HG03095 (cell line): ENCODE measurements around the gene HOXD10.

Experiments
- ATAC-seq: cut with Tn5 transposase; IDR thresholded peaks from one replicate; pipeline ENCODE4 v1.9.1; 2021; ENCODE audit warnings: moderate library complexity; ENCODE audit not compliant: unreplicated experiment

HOXD10 gene

GRCh38 chr2:176121190-176122051 lies 4.8 kb downstream of the HOXD10 start:
- ATAC-seq = no peak

DNA sequence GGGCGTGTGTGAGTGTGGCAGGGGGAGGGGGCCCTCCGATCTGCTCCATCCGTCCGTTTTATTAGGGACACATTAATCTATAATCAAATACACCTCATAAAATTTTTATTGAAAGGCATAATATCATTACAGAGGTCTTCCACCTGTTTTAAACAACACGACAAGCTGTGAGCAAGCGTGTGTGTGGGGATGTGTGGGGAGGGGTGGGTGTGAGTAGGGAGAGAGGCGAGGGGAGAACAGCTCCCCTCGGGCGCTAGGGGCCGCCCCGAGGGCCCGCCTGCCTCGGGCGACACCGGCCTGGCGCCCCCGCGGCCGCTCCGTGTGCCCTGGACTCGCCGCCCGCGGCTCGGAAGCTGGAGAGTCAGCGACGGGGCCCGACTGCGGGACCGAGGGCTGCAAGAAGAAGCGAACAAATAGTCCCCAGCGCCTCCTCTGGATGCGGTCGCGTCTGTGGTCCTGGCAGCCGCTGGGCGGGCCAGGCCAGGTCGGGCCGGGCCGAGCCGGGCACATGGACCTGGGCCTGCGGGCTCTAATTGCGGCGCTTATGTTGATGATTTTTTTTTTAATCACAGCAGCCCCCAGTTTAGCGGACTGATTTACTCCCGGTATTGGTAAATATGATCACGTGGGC lies 5.6 kb downstream of the HOXD10 start:
- ATAC-seq = no peak

DNA sequence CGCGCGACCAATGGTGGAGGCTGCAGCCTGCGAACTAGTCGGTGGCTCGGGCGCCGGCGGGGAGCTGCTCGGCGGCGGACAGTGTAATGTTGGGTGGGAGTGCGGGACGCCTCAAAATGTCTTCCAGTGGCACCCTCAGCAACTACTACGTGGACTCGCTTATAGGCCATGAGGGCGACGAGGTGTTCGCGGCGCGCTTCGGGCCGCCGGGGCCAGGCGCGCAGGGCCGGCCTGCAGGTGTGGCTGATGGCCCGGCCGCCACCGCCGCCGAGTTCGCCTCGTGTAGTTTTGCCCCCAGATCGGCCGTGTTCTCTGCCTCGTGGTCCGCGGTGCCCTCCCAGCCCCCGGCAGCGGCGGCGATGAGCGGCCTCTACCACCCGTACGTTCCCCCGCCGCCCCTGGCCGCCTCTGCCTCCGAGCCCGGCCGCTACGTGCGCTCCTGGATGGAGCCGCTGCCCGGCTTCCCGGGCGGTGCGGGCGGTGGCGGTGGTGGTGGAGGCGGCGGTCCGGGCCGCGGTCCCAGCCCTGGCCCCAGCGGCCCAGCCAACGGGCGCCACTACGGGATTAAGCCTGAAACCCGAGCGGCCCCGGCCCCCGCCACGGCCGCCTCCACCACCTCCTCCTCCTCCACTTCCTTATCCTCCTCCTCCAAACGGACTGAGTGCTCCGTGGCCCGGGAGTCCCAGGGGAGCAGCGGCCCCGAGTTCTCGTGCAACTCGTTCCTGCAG lies 6.3 kb downstream of the HOXD10 start, which contains the start of gene HOXD9:
TSS of gene HOXD9 (plus strand) at position 37 of the 728 bp plus-strand sequence. CDS start at position 87, 50 bp downstream.
- ATAC-seq = no peak

DNA sequence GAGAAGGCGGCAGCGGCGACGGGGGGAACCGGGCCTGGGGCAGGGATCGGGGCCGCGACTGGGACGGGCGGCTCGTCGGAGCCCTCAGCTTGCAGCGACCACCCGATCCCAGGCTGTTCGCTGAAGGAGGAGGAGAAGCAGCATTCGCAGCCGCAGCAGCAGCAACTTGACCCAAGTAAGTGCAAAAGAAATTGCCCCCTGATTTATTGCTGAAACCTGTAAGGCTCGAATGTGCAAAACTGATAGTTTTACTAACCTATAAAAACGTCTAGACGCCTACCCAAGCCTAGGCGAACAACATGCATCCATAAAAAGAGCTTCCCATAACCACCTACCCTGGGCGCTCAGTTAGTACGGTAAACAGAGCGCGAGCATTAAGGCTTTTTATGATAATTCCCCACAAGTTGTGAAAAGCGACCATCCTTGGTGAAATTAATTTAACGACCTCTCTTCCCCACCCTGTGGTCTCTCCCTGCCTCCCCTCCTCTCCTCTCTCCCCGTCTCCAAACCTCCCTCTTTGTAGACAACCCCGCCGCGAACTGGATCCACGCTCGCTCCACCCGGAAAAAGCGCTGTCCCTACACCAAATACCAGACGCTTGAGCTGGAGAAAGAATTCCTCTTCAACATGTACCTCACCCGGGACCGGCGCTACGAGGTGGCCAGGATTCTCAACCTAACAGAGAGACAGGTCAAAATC lies 7.0 kb downstream of the HOXD10 start:
- no peak for ATAC-seq

GRCh38 chr2:176124110-176124946 lies 7.8 kb downstream of the HOXD10 start:
- ATAC-seq = no peak

GRCh38 chr2:176124947-176125771 lies 8.6 kb downstream of the HOXD10 start:
- ATAC-seq = no peak

- ATAC-seq = no peak
Observed at GRCh38 chr2:176125772-176126054, 9.1 kb downstream of the HOXD10 start.

- no peak for ATAC-seq
Observed at GRCh38 chr2:176126929-176127773, 10.6 kb downstream of the HOXD10 start.

DNA sequence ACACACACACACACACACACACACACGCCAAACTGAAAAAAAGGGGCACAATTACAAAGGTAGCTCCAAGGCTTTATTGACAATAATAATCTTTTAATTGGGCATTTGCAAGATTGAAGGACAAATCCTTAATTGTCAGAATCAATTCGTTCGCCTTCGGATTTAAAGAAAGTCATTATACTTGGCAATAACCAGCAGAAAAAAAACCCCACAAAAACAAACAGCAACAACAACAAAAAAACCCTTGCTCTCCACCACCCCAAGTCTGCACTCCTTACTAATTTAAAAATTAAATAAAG lies 11.1 kb downstream of the HOXD10 start:
- ATAC-seq = no peak

- ATAC-seq = no peak
Observed at GRCh38 chr2:176128172-176128981, 11.8 kb downstream of the HOXD10 start.

GRCh38 chr2:176128982-176129796 lies 12.6 kb downstream of the HOXD10 start, which contains the start of gene HOXD8:
HOXD8 (plus strand) TSS chr2:176129705; CDS start chr2:176130367, 662 bp downstream.
- ATAC-seq = no peak

DNA sequence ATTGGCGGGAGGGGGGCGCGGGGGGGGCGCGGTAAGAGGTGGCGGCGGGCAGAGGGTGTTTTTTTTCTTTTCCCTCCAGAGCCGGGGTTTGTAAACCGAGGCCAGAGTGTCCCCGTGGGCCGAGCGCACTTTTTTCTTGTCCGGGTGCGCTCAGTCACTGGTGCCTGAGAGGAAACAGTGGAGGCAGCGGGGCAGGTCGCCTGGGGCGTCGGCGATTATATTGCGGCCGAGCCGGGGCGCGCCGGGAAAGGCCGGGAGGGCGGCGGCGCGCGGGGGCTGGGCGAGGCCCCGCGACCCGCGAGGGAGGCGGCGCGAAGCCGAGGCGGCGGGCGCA lies 13.2 kb downstream of the HOXD10 start:
- ATAC-seq = no peak

- ATAC-seq = no peak
Observed at GRCh38 chr2:176130147-176130956, 13.8 kb downstream of the HOXD10 start.

DNA sequence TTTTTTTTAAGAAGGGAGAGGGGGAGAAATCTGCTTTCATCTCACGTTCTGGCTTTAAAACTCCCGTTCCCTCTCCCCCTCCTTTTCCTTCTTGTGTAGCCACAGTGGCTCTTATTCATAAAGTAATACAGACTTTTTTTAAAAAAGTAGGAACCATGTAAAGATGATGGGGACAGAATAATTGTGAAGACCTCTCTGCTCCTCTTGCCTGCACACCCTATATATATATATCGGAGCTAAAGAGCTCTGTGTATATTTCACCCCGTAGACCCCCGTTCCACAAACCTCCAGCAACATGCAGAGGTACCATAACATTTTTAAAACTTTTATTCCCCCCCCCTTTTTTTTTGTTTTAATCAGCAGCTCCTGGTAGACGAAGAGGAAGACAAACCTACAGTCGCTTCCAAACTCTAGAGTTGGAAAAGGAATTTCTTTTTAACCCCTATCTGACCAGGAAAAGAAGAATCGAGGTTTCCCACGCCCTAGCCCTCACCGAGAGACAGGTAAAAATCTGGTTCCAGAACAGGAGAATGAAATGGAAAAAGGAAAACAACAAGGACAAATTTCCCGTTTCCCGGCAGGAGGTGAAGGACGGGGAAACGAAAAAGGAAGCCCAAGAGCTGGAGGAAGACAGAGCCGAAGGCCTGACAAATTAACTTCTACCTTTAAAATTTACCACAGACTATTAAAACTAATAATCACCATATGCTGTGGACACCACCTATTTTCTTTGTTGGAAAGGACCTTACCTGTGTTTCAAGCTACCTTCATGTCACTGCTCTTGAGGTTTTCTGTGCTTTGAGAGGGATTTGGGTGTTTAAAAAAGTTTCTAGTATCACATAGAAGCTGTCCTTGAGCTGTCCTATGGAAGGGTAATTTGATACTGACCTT lies 14.6 kb downstream of the HOXD10 start:
- ATAC-seq = no peak

GRCh38 chr2:176131848-176132158 lies 15.2 kb downstream of the HOXD10 start:
- no peak for ATAC-seq
